ENCODE measurements around the gene KIAA0408.
"Not testable (repeated sequence)": the region's sequence is repeated elsewhere in the genome, so short reads cannot be mapped to it uniquely, and the experiment has no call there.

- TF ChIP-seq CTCF (IDR thresholded peaks at IDR 0.05; ENCODE audit: insufficient read depth, low read length, poor library complexity, severe bottlenecking); EZH2phosphoT487 (conservative IDR thresholded peaks at IDR 0.05; ENCODE audit: low read length): not testable (repeated sequence)
Observed at GRCh38 chr6:127421164-127421563, 38.0 kb downstream of the KIAA0408 start.
